Lung (tissue), 12 donors: Measurements from ENCODE around the gene LIN7B. TPM values are rescaled to one million over a fixed set of nuclear protein-coding genes. Genes with fewer than 3 reads are reported as not detected.
A peak's percentile ranks its signal among the peaks of the same experiment; 100 is the strongest.

Experiments
- ATAC-seq: fragments of 200-7000 bp; cut with Tn5 transposase; one replicate; pipeline ENCODE4 v1.9.1; 2020; ENCODE audit warnings: moderate number of reproducible peaks; ENCODE audit not compliant: insufficient read depth, low FRiP score
- DNase-seq, 3 donors: peaks; one replicate each; pipeline ENCODE4 v3.0.0-alpha.2; 2013 to 2017
- H3K27ac ChIP-seq, 2 donors: one replicate each; pipeline ENCODE4 v1.5.1; 2013; ENCODE audit warnings: mild to moderate bottlenecking in 2 of 2, moderate library complexity in 2 of 2, control low read depth in 1 of 2, inconsistent platforms in 1 of 2, low read depth in 1 of 2, low read length in 1 of 2
- H3K27me3 ChIP-seq, 3 donors: one replicate each; pipeline ENCODE4 v1.5.1; 2013; ENCODE audit warnings: low read length in 2 of 3; ENCODE audit not compliant: control insufficient read depth in 3 of 3, insufficient read depth in 3 of 3
- H3K36me3 ChIP-seq, 4 donors: one replicate each; pipeline ENCODE4 v1.5.1; 2013; ENCODE audit warnings: low read length in 4 of 4, mild to moderate bottlenecking in 1 of 4, moderate library complexity in 1 of 4; ENCODE audit not compliant: control insufficient read depth in 4 of 4, insufficient read depth in 4 of 4
- H3K4me1 ChIP-seq, 5 donors: one replicate each; pipeline ENCODE4 v1.5.1; 2013; ENCODE audit warnings: low read length in 5 of 5, mild to moderate bottlenecking in 2 of 5, moderate library complexity in 1 of 5; ENCODE audit not compliant: control insufficient read depth in 5 of 5, insufficient read depth in 5 of 5
- H3K4me3 ChIP-seq: one replicate; pipeline ENCODE4 v1.5.1; 2013; ENCODE audit warnings: mild to moderate bottlenecking, control low read depth, moderate library complexity
- H3K9ac ChIP-seq, 2 donors: one replicate each; pipeline ENCODE4 v1.5.1; 2013; ENCODE audit warnings: low read length in 2 of 2, control low read depth in 1 of 2; ENCODE audit not compliant: insufficient read depth in 1 of 2
- H3K9me3 ChIP-seq, 4 donors: one replicate each; pipeline ENCODE4 v1.5.1; 2013; ENCODE audit warnings: low read length in 3 of 4, mild to moderate bottlenecking in 1 of 4, moderate library complexity in 1 of 4; ENCODE audit not compliant: control insufficient read depth in 4 of 4, insufficient read depth in 3 of 4
- WGBS, 2 donors: extraction: QIAGEN DNeasy Blood & Tissue Kit; methylation state at CpG; one replicate each; pipeline ENCODE4 v1.1.7; 2013; 5-methylcytosine and 5-hydroxymethylcytosine counted together
- polyA plus RNA-seq, 2 donors: library from polyadenylated mRNA; stranded (reverse); fragments of 200-250 nt; gene quantifications; one replicate each; pipeline ENCODE4 v1.2.1, GENCODE V29; 2013
- total RNA-seq, 2 donors: library from RNA; depleted of rRNA in 1 of 2; stranded (reverse); fragments of >200 nt in 1 of 2; gene quantifications; one replicate each; pipeline ENCODE4 v1.2.1, GENCODE V29; 2014 to 2021
- TF ChIP-seq, protein P1 (sequence below): IDR thresholded peaks from 2 replicates; pipeline ENCODE4 v1.5.1; 2012; ENCODE audit warnings: mild to moderate bottlenecking; ENCODE audit errors: control extremely low read depth, extremely low read depth
- donor health status: control.
- donor health status: control.
- donor health status: Bipolar disorder and iron deficiency.
- donor health status: healthy.
- donor health status: DM: yes; HTN: yes; CAD: no.

Gene LIN7B
- total and polyA plus RNA-seq, 4 donors, result 6.4 to 12.4 (median 7.2) TPM

DNA sequence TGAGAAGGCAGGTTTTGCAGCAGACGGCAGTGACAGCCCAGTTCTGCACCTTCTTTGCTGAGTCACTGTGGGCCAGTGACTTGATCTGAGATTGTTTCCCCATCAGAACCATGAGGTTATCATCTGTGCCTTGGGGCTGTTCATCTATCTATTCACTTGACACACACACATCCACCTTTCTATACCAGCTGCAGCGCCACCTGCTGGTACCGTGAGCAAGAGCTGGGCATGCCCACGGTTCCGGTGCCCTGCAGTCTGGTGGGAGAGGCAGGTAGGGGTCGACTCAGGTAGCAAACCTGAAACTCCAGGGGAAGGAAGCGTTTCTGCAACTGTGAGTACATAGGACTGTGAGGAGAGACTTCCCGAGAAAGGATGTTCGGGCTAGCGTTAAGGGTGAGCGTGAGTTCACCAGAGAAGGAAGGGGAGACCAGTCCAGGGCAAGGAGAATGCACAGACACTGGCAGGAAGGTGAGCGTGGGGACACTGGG lies 7.5 kb upstream of the LIN7B start:
- WGBS, 2 donors, result 69 to 70% methylated on average over 12 of the region's 12 CpGs
- TF ChIP-seq, protein P1, sequence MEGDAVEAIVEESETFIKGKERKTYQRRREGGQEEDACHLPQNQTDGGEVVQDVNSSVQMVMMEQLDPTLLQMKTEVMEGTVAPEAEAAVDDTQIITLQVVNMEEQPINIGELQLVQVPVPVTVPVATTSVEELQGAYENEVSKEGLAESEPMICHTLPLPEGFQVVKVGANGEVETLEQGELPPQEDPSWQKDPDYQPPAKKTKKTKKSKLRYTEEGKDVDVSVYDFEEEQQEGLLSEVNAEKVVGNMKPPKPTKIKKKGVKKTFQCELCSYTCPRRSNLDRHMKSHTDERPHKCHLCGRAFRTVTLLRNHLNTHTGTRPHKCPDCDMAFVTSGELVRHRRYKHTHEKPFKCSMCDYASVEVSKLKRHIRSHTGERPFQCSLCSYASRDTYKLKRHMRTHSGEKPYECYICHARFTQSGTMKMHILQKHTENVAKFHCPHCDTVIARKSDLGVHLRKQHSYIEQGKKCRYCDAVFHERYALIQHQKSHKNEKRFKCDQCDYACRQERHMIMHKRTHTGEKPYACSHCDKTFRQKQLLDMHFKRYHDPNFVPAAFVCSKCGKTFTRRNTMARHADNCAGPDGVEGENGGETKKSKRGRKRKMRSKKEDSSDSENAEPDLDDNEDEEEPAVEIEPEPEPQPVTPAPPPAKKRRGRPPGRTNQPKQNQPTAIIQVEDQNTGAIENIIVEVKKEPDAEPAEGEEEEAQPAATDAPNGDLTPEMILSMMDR, result peak; percentile 20
- ATAC-seq (no peak), DNase-seq (no peak)
- H3K9me3 ChIP-seq, result no peaks in the 10 kb centered on the region
- no peaks in the 10 kb centered on the region for H3K27me3 ChIP-seq
- no peak overlapping the region for H3K9ac ChIP-seq
- peaks cover 17 to 68% (median 32%) of the 10 kb centered on the region in 4 donors for H3K36me3 ChIP-seq
- H3K27ac ChIP-seq, result no peak overlapping the region
- no peaks in the 10 kb centered on the region for H3K4me1 ChIP-seq
- no peak overlapping the region for H3K4me3 ChIP-seq

DNA sequence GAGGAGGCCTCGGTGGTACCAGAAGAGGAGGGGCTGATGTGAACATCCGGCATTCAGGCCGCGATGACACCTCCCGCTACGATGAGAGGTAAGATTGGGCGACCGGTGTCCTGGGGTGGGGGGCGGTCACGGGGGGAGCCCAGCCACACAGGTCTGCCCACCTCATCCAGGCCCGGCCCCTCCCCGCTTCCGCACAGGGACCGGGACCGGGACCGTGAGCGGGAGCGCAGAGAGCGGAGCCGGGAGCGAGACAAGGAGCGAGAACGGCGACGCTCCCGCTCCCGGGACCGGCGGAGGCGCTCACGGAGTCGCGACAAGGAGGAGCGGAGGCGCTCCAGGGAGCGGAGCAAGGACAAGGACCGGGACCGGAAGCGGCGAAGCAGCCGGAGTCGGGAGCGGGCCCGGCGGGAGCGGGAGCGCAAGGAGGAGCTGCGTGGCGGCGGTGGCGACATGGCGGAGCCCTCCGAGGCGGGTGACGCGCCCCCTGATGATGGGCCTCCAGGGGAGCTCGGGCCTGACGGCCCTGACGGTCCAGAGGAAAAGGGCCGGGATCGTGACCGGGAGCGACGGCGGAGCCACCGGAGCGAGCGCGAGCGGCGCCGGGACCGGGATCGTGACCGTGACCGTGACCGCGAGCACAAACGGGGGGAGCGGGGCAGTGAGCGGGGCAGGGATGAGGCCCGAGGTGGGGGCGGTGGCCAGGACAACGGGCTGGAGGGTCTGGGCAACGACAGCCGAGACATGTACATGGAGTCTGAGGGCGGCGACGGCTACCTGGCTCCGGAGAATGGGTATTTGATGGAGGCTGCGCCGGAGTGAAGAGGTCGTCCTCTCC lies 6.3 kb upstream of the LIN7B start:
- Histone ChIP-seq H3K36me3 (peaks cover 13 to 56% (median 24%) of the 10 kb centered on the region in 4 donors), H3K9ac (no peak overlapping the region), H3K27me3 (no peaks in the 10 kb centered on the region), H3K4me3 (no peak overlapping the region), H3K4me1 (no peaks in the 10 kb centered on the region), H3K27ac (no peak overlapping the region), H3K9me3 (no peaks in the 10 kb centered on the region)
- DNase-seq (no peak), ATAC-seq (no peak)
- WGBS, 2 donors, result 97 to 98% methylated on average over 80 to 93 of the region's 93 CpGs
- TF ChIP-seq, protein P1, result no peak

DNA sequence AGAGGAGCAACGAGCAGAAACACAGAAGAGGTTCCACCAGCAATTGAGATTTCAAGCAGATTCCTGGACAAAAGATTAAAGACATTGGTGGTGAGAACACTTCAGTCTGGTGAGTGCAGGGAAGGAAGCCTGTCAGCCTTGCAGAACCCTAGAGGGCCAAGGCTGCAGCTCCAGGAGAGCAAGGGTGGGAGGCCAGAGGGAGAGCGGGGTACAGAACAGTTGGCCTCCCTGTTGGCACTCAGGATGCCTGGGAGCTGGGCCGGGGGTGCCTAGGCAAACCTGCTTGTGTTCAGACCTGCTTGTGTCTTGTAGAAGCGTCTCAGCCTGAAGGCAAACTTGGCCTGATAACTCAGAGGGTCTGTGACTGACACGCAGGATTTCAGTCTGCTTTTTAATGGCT lies 5.1 kb upstream of the LIN7B start:
- TF ChIP-seq, protein P1, result no peak
- Histone ChIP-seq H3K4me1 (peaks cover 0 to 5% (median 5%) of the 10 kb centered on the region in 5 donors), H3K27me3 (no peaks in the 10 kb centered on the region), H3K9ac (no peak overlapping the region), H3K27ac (no peak overlapping the region), H3K4me3 (no peak overlapping the region), H3K9me3 (no peaks in the 10 kb centered on the region), H3K36me3 (peaks cover 13 to 45% (median 20%) of the 10 kb centered on the region in 4 donors)
- 81 to 90% methylated on average over 5 of the region's 5 CpGs for WGBS, 2 donors
- DNase-seq, result no peak
- no peak for ATAC-seq
